CD4-positive, alpha-beta T cell (primary cell): ENCODE results near the gene ABHD17C. TPM values are rescaled to one million over a fixed set of nuclear protein-coding genes. Genes with fewer than 3 reads are reported as not detected.

Experiments used
- ATAC-seq: fragments of 200-7000 bp; cut with Tn5 transposase; one replicate; pipeline ENCODE4 v1.10.0; 2022; ENCODE audit warnings: mild to moderate bottlenecking; ENCODE audit not compliant: poor library complexity
- CTCF ChIA-PET: fragments of 350-600 bp; sonication (Branson Sonifier 250); formaldehyde crosslinking; loops from one replicate; lab custom pipeline; 2021; ENCODE audit warnings: antibody characterized with exemption, inconsistent platforms; lab: Charles Lee
- POLR2A ChIA-PET: fragments of 350-600 bp; sonication (Branson Sonifier 250); formaldehyde crosslinking; loops from one replicate; lab custom pipeline; 2021; ENCODE audit warnings: antibody characterized with exemption, inconsistent platforms; lab: Charles Lee
- DNase-seq, 14 experiments: peaks; one replicate each; pipeline ENCODE4 v3.0.0-alpha.2; 2013 to 2020; ENCODE audit warnings: mixed read lengths in 2 of 14
- H3K27ac ChIP-seq, 2 donors: one replicate each; pipeline versions ENCODE4 v1.5.1 to v1.7.0; 2013; ENCODE audit warnings: low read length in 2 of 2, low read depth in 1 of 2, mild to moderate bottlenecking in 1 of 2
- H3K27me3 ChIP-seq, 2 experiments: 1 replicate in 1 of 2; 2 replicates in 1 of 2; pipeline versions ENCODE4 v1.6.1 to v1.7.0; 2013; ENCODE audit warnings: low read length in 2 of 2, control low read depth in 1 of 2, mild to moderate bottlenecking in 1 of 2, moderate library complexity in 1 of 2; ENCODE audit not compliant: insufficient read depth in 2 of 2, control insufficient read depth in 1 of 2
- H3K36me3 ChIP-seq: one replicate; pipeline ENCODE4 v1.6.1; 2013; ENCODE audit warnings: low read length, control low read depth; ENCODE audit not compliant: insufficient read depth
- H3K4me1 ChIP-seq: one replicate; pipeline ENCODE4 v1.6.1; 2013; ENCODE audit warnings: low read length, control low read depth; ENCODE audit not compliant: insufficient read depth
- H3K4me3 ChIP-seq: one replicate; pipeline ENCODE4 v1.5.1; 2013; ENCODE audit warnings: mild to moderate bottlenecking, low read length, moderate library complexity
- H3K9me3 ChIP-seq, 2 experiments: 1 replicate in 1 of 2; 2 replicates in 1 of 2; pipeline versions ENCODE4 v1.6.1 to v1.7.0; 2013; ENCODE audit warnings: low read length in 2 of 2, mild to moderate bottlenecking in 2 of 2, control low read depth in 1 of 2, moderate library complexity in 1 of 2; ENCODE audit not compliant: control insufficient read depth in 1 of 2, insufficient read depth in 1 of 2
- H3K27ac Mint-ChIP-seq: one replicate; pipeline ENCODE4 v1.8.0; 2020; ENCODE audit warnings: mixed read lengths
- H3K27me3 Mint-ChIP-seq: one replicate; pipeline ENCODE4 v1.8.0; 2021; ENCODE audit warnings: mixed read lengths
- H3K36me3 Mint-ChIP-seq: one replicate; pipeline ENCODE4 v1.8.0; 2021; ENCODE audit warnings: low read depth, mixed read lengths
- H3K4me1 Mint-ChIP-seq: one replicate; pipeline ENCODE4 v1.8.0; 2021; ENCODE audit warnings: low read depth, mixed read lengths
- H3K4me3 Mint-ChIP-seq: one replicate; pipeline ENCODE4 v1.8.0; 2020; ENCODE audit warnings: mild to moderate bottlenecking, mixed read lengths
- H3K9me3 Mint-ChIP-seq: one replicate; pipeline ENCODE4 v1.8.0; 2020; ENCODE audit warnings: mixed read lengths
- intact Hi-C, 2 experiments: fragments of 100-400 bp; cut with DNase I in 1 of 2; cut with micrococcal nuclease in 1 of 2; formaldehyde crosslinking; loops; one replicate each; pipeline versions ENCODE4 v1.15.1 to v1.9.0; 2023 to 2025; cut with DNase I, micrococcal nuclease
- total RNA-seq, 174 experiments: library from RNA in 2 of 174; stranded (reverse) in 2 of 174; gene quantifications; one replicate each; pipeline ENCODE4 v1.2.3 and lab custom pipeline; 2021 to 2026
- TF ChIP-seq, protein P1 (sequence below): fragments of 200-600 bp; IDR thresholded peaks from one replicate; pipeline ENCODE4 v1.8.0; 2022; ENCODE audit warnings: antibody characterized with exemption, mild to moderate bottlenecking

The ABHD17C gene
- total RNA-seq, 2 experiments from 2014 or later, result 0.33 to 0.59 TPM

GRCh38 chr15:80679167-80679803, 15.8 kb upstream of the ABHD17C start:
- ATAC-seq (no peak), DNase-seq (no peak)
- no peaks in the 10 kb centered on the region for H3K9me3 Mint-ChIP-seq
- H3K4me3 Mint-ChIP-seq, result no peak overlapping the region
- Histone ChIP-seq H3K4me1 (peaks cover 4% of the 10 kb centered on the region), H3K4me3 (no peak overlapping the region), H3K36me3 (no peaks in the 10 kb centered on the region), H3K27ac (no peak overlapping the region), H3K9me3 (no peaks in the 10 kb centered on the region), H3K27me3 (peaks cover 8 to 12% of the 10 kb centered on the region in 2 experiments)
- no peaks in the 10 kb centered on the region for H3K36me3 Mint-ChIP-seq
- TF ChIP-seq, protein P1, sequence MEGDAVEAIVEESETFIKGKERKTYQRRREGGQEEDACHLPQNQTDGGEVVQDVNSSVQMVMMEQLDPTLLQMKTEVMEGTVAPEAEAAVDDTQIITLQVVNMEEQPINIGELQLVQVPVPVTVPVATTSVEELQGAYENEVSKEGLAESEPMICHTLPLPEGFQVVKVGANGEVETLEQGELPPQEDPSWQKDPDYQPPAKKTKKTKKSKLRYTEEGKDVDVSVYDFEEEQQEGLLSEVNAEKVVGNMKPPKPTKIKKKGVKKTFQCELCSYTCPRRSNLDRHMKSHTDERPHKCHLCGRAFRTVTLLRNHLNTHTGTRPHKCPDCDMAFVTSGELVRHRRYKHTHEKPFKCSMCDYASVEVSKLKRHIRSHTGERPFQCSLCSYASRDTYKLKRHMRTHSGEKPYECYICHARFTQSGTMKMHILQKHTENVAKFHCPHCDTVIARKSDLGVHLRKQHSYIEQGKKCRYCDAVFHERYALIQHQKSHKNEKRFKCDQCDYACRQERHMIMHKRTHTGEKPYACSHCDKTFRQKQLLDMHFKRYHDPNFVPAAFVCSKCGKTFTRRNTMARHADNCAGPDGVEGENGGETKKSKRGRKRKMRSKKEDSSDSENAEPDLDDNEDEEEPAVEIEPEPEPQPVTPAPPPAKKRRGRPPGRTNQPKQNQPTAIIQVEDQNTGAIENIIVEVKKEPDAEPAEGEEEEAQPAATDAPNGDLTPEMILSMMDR, result no peak
- CTCF ChIA-PET, result interaction anchor here (0.7 kb wide), 1 partner anchor 13 kb away, joined by 4 read pairs; no protein-coding TSS in a partner anchor
- no peaks in the 10 kb centered on the region for H3K4me1 Mint-ChIP-seq
- no peak overlapping the region for H3K27ac Mint-ChIP-seq
- POLR2A ChIA-PET, result no interaction called here
- intact Hi-C loops, result no loop called here
- peaks cover 51% of the 10 kb centered on the region for H3K27me3 Mint-ChIP-seq

DNA sequence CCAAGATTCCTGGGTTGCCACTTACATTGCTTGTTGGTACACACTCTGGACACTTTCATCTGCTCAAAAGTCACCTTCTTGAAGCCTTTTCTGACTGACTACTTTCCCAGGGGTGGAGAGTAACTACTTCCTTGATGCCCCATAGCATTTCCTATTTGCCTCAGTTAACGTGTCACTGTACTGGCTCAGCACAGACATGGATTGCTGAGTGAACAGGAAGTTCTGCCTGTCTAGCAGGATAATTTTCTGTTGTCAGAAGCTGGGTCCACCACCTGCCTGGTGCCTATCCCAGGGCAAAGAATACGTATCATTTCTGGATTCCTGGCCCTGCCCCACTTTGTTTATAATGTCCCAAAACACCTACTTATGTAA, 15.3 kb upstream of the ABHD17C start:
- H3K4me1 ChIP-seq, result peaks cover 4% of the 10 kb centered on the region
- no peak overlapping the region for H3K4me3 Mint-ChIP-seq
- intact Hi-C loops, result loop anchor here in 1 of 2 experiments (5.0 kb wide), 1 partner anchor 1082 kb away; no protein-coding TSS in a partner anchor
- ATAC-seq (no peak), DNase-seq (no peak)
- H3K4me3 ChIP-seq, result no peak overlapping the region
- peaks cover 47% of the 10 kb centered on the region for H3K27me3 Mint-ChIP-seq
- CTCF ChIA-PET, result no interaction called here
- H3K36me3 Mint-ChIP-seq, result no peaks in the 10 kb centered on the region
- H3K27ac Mint-ChIP-seq, result no peak overlapping the region
- H3K4me1 Mint-ChIP-seq, result no peaks in the 10 kb centered on the region
- H3K9me3 ChIP-seq, result no peaks in the 10 kb centered on the region
- TF ChIP-seq, protein P1, result no peak
- POLR2A ChIA-PET, result no interaction called here
- H3K27ac ChIP-seq, result no peak overlapping the region
- H3K36me3 ChIP-seq, result no peaks in the 10 kb centered on the region
- no peaks in the 10 kb centered on the region for H3K9me3 Mint-ChIP-seq
- H3K27me3 ChIP-seq, result peaks cover 6 to 12% of the 10 kb centered on the region in 2 experiments

DNA sequence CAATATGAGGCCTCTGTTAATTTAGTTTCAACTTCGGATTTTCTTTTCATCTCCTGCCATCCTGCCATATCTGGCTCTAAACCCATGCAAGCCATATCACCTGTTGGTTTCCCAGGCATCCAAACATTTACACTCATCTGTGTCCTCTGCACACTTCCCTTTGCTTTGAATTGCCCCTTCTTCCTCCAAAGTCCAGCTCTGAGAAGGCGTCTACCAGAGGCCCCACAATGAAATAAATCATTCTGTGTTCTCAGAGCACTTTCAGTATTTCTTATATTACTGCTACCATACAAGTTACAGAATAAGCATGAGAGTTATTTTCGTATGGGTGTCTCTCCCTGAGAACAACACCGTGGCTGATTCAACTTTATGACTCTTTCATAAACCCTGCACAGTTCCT, 12.9 kb upstream of the ABHD17C start:
- DNase-seq, result no peak
- POLR2A ChIA-PET, result no interaction called here
- TF ChIP-seq, protein P1, result no peak
- peaks cover 7 to 12% of the 10 kb centered on the region in 2 experiments for H3K27me3 ChIP-seq
- no peak overlapping the region for H3K27ac ChIP-seq
- intact Hi-C loops, result loop anchor here in 1 of 2 experiments (5.0 kb wide), 1 partner anchor 1085 kb away; no protein-coding TSS in a partner anchor
- H3K9me3 Mint-ChIP-seq, result no peaks in the 10 kb centered on the region
- CTCF ChIA-PET, result no interaction called here
- peaks cover 44% of the 10 kb centered on the region for H3K27me3 Mint-ChIP-seq
- H3K4me3 ChIP-seq, result no peak overlapping the region
- H3K4me1 Mint-ChIP-seq, result no peaks in the 10 kb centered on the region
- ATAC-seq, result no peak
- H3K4me3 Mint-ChIP-seq, result no peak overlapping the region
- no peaks in the 10 kb centered on the region for H3K9me3 ChIP-seq
- peaks cover 4% of the 10 kb centered on the region for H3K4me1 ChIP-seq
- H3K27ac Mint-ChIP-seq, result no peak overlapping the region
- no peaks in the 10 kb centered on the region for H3K36me3 ChIP-seq
- no peaks in the 10 kb centered on the region for H3K36me3 Mint-ChIP-seq
